Panc1 (cell line): ENCODE results near the gene KCTD14. TPM values are rescaled to one million over a fixed set of nuclear protein-coding genes. Genes with fewer than 3 reads are reported as not detected.

Source experiments
- ATAC-seq: fragments of 200-7000 bp; cut with Tn5 transposase; 2 replicates; pipeline ENCODE4 v1.9.1; 2020; ENCODE audit warnings: mild to moderate bottlenecking, moderate library complexity
- BruUV-seq: library from RNA; stranded (reverse); fragments of 400-500 nt; replicated peaks from 2 replicates; lab custom pipeline; 2021; lab: Mats Ljungman, UMichigan
- CTCF ChIA-PET: fragments of 300-600 bp; sonication (Branson Sonifier 250); formaldehyde crosslinking; loops from one replicate; lab custom pipeline; 2022; ENCODE audit warnings: antibody characterized with exemption; lab: Charles Lee
- POLR2A ChIA-PET: fragments of 300-600 bp; sonication (Branson Sonifier 250); formaldehyde crosslinking; loops from one replicate; lab custom pipeline; 2022; ENCODE audit warnings: antibody characterized with exemption; lab: Charles Lee
- DNase-seq: peaks from one replicate; pipeline ENCODE4 v3.0.0-alpha.2; 2010; ENCODE audit warnings: low read depth, low spot score
- H3K27ac ChIP-seq: 2 replicates; pipeline ENCODE4 v1.5.1; 2011; ENCODE audit warnings: mild to moderate bottlenecking, low read length, inconsistent platforms
- H3K27me3 ChIP-seq: fragments of 200-500 bp; sonication (Bioruptor generic); 2 replicates; pipeline ENCODE4 v1.6.0; 2014; ENCODE audit warnings: low read length, inconsistent platforms; ENCODE audit not compliant: control insufficient read depth, insufficient read depth
- H3K36me3 ChIP-seq: fragments of 200-500 bp; sonication (Bioruptor generic); 2 replicates; pipeline ENCODE4 v1.5.1; 2014; ENCODE audit warnings: inconsistent platforms, mild to moderate bottlenecking, low read length, moderate library complexity; ENCODE audit not compliant: control insufficient read depth, insufficient read depth
- H3K4me1 ChIP-seq: 2 replicates; pipeline ENCODE4 v1.5.1; 2011; ENCODE audit warnings: inconsistent platforms, mild to moderate bottlenecking, low read length, moderate library complexity; ENCODE audit not compliant: control insufficient read depth, insufficient read depth
- H3K4me3 ChIP-seq, 2 experiments: 2 replicates each; pipeline ENCODE4 v1.5.1; 2011 to 2012; ENCODE audit warnings: low read depth in 2 of 2, low read length in 2 of 2, mild to moderate bottlenecking in 2 of 2, inconsistent platforms in 1 of 2, moderate library complexity in 1 of 2
- H3K9me3 ChIP-seq: fragments of 200-500 bp; sonication (Bioruptor generic); 2 replicates; pipeline ENCODE4 v1.5.1; 2014; ENCODE audit warnings: low read depth, mild to moderate bottlenecking, inconsistent platforms, low read length, moderate library complexity; ENCODE audit not compliant: control insufficient read depth, insufficient read depth
- POLR2AphosphoS5 ChIP-seq: IDR thresholded peaks from 2 replicates; pipeline ENCODE4 v1.6.1; 2012; ENCODE audit warnings: mild to moderate bottlenecking, low read depth, low read length, moderate library complexity
- SIN3A ChIP-seq: IDR thresholded peaks from 2 replicates; pipeline ENCODE4 v1.6.1; 2012; ENCODE audit warnings: low read depth, mild to moderate bottlenecking, low read length, moderate library complexity, borderline replicate concordance; ENCODE audit not compliant: insufficient read depth
- TCF7L2 ChIP-seq: IDR thresholded peaks from 2 replicates; pipeline ENCODE4 v1.6.1; 2011; ENCODE audit warnings: mild to moderate bottlenecking, low read depth, low read length, inconsistent platforms
- in situ Hi-C: cut with HindIII; loops from 2 replicates; pipeline ENCODE4 v1.10.0; 2016; ENCODE audit warnings: low sequenced_read_pairs, low pct_unique_long_range_greater_than_20kb
- intact Hi-C: fragments of 100-400 bp; cut with micrococcal nuclease; formaldehyde crosslinking; loops from one replicate; pipeline ENCODE4 v1.10.0; 2022; ENCODE audit not compliant: unreplicated experiment
- total RNA-seq: library from RNA; stranded (reverse); gene quantifications from one replicate; pipeline ENCODE4 v1.2.1, GENCODE V29; 2021; ENCODE audit not compliant: unreplicated experiment
- TF ChIP-seq, protein P1 (sequence below), 2 experiments: IDR thresholded peaks; 2 replicates each; pipeline ENCODE4 v1.6.1; 2011 to 2012; ENCODE audit warnings: low read depth in 2 of 2, control low read depth in 1 of 2, low read length in 1 of 2, mild to moderate bottlenecking in 1 of 2, moderate library complexity in 1 of 2; ENCODE audit not compliant: insufficient read depth in 1 of 2
- TF ChIP-seq, protein P2 (sequence below): fragments of 450-650 bp; IDR thresholded peaks from 2 replicates; pipeline ENCODE4 v1.5.1; 2017; ENCODE audit warnings: mild to moderate bottlenecking

The KCTD14 gene
- total RNA-seq, 1 experiment from 2014 or later = 19.3 TPM

DNA sequence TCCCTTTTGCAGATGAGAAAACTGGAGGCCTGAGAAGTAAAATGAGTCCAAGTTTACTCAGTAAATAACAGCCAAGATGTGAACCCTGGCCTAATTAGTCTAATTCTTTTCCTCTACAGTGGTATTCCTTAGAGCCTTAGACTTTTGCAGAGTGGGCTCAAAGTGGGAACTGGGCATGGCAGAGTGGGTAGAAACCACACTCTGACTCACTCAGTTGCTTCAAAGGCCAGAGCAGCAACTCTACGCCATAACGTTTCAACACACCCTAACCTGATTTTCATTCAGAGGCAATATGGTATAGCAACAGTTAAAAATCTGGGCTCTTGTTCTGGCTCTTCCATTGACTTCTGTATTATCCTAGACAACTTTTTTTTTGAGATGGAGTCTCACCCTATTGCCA lies 43.4 kb upstream of the KCTD14 start:
- no peak for DNase-seq
- TF ChIP-seq TCF7L2 (no peak), SIN3A (no peak), POLR2AphosphoS5 (no peak)
- TF ChIP-seq, protein P1, sequence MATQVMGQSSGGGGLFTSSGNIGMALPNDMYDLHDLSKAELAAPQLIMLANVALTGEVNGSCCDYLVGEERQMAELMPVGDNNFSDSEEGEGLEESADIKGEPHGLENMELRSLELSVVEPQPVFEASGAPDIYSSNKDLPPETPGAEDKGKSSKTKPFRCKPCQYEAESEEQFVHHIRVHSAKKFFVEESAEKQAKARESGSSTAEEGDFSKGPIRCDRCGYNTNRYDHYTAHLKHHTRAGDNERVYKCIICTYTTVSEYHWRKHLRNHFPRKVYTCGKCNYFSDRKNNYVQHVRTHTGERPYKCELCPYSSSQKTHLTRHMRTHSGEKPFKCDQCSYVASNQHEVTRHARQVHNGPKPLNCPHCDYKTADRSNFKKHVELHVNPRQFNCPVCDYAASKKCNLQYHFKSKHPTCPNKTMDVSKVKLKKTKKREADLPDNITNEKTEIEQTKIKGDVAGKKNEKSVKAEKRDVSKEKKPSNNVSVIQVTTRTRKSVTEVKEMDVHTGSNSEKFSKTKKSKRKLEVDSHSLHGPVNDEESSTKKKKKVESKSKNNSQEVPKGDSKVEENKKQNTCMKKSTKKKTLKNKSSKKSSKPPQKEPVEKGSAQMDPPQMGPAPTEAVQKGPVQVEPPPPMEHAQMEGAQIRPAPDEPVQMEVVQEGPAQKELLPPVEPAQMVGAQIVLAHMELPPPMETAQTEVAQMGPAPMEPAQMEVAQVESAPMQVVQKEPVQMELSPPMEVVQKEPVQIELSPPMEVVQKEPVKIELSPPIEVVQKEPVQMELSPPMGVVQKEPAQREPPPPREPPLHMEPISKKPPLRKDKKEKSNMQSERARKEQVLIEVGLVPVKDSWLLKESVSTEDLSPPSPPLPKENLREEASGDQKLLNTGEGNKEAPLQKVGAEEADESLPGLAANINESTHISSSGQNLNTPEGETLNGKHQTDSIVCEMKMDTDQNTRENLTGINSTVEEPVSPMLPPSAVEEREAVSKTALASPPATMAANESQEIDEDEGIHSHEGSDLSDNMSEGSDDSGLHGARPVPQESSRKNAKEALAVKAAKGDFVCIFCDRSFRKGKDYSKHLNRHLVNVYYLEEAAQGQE (IDR thresholded peaks at IDR 0.05; ENCODE audit: insufficient read depth in 1 of 2, low read depth in 2 of 2, low read length in 1 of 2) = no peak
- TF ChIP-seq, protein P2, sequence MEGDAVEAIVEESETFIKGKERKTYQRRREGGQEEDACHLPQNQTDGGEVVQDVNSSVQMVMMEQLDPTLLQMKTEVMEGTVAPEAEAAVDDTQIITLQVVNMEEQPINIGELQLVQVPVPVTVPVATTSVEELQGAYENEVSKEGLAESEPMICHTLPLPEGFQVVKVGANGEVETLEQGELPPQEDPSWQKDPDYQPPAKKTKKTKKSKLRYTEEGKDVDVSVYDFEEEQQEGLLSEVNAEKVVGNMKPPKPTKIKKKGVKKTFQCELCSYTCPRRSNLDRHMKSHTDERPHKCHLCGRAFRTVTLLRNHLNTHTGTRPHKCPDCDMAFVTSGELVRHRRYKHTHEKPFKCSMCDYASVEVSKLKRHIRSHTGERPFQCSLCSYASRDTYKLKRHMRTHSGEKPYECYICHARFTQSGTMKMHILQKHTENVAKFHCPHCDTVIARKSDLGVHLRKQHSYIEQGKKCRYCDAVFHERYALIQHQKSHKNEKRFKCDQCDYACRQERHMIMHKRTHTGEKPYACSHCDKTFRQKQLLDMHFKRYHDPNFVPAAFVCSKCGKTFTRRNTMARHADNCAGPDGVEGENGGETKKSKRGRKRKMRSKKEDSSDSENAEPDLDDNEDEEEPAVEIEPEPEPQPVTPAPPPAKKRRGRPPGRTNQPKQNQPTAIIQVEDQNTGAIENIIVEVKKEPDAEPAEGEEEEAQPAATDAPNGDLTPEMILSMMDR = no peak
- Histone ChIP-seq H3K4me3 (no peak overlapping the region), H3K27me3 (no peaks in the 10 kb centered on the region), H3K9me3 (no peaks in the 10 kb centered on the region), H3K4me1 (peaks cover 21% of the 10 kb centered on the region), H3K36me3 (peaks cover 5% of the 10 kb centered on the region), H3K27ac (no peak overlapping the region)
- intact Hi-C loops = no loop called here
- no peak for ATAC-seq
- ChIA-PET CTCF (no interaction called here), POLR2A (interaction anchor here (0.7 kb wide), 1 partner anchor 238 kb away, joined by 3 read pairs; no protein-coding TSS in a partner anchor)
- no TSS peak for BruUV-seq
- in situ Hi-C loops = no loop called here

DNA sequence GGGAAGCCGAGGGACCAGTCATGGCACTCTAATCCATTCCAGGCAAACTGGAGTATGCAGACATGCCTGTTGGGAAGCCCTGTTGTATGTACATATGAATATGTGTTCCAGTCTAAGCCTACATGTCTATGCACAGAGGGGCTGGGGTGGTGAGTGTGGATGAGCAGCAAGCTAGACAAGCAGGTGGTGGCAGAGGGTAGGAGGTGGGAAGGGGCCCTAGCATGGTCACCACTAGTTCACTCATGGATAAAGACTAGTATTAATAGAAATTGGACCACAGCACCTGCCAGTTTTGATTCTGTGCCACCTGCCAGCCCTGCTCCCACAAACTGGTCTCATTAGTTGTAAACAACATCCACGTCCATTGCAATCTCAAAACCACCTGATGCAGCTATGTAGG lies 42.1 kb upstream of the KCTD14 start:
- CTCF ChIA-PET = no interaction called here
- H3K4me3 ChIP-seq = no peak overlapping the region
- no peak overlapping the region for H3K27ac ChIP-seq
- no TSS peak for BruUV-seq
- POLR2A ChIA-PET = no interaction called here
- in situ Hi-C loops (no loop called here), intact Hi-C loops (no loop called here)
- DNase-seq = no peak
- H3K4me1 ChIP-seq = peaks cover 27% of the 10 kb centered on the region
- TF ChIP-seq, protein P2 = no peak
- TF ChIP-seq TCF7L2 (no peak), SIN3A (no peak), POLR2AphosphoS5 (no peak)
- TF ChIP-seq, protein P1 (IDR thresholded peaks at IDR 0.05; ENCODE audit: insufficient read depth in 1 of 2, low read depth in 2 of 2, low read length in 1 of 2) = no peak
- H3K27me3 ChIP-seq = no peaks in the 10 kb centered on the region
- H3K36me3 ChIP-seq = peaks cover 5% of the 10 kb centered on the region
- H3K9me3 ChIP-seq = no peaks in the 10 kb centered on the region
- no peak for ATAC-seq
